ENCODE results near the gene DUSP7.

The DUSP7 gene

GRCh38 chr3:52030714-52031310, 25.6 kb downstream of the DUSP7 start:
- in situ Hi-C loops (cut with MboI; ENCODE audit: low sequenced_read_pairs): no loop called here

DNA sequence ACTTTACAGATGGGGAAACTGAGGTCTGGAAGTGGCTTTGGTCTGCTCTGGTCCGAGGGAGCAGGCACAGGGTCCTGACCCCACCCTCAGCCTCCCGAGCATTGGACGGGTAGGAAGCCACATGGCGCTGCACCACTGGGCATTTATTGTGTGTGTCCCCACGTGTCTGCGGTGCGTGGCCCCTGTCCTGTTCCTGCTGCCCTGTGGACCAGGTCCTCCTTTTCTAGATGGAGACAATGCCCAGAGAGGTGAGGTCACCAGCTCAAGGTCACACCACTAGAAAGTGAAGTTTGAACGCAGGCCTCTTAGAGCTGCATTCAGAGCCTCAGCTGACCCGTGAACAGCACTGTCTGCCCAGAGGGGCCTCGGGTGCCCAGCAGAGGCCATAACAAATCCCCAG, 26.8 kb downstream of the DUSP7 start:
- in situ Hi-C loops (cut with MboI; ENCODE audit: low sequenced_read_pairs): no loop called here

- in situ Hi-C loops (cut with MboI; ENCODE audit: low sequenced_read_pairs): no loop called here
Observed at GRCh38 chr3:52029053-52029452, 27.3 kb downstream of the DUSP7 start.

GRCh38 chr3:52028572-52028971, 27.8 kb downstream of the DUSP7 start:
- in situ Hi-C loops (cut with MboI; ENCODE audit: low sequenced_read_pairs): no loop called here

GRCh38 chr3:52026041-52026440, 30.3 kb downstream of the DUSP7 start:
- in situ Hi-C loops (cut with MboI; ENCODE audit: low sequenced_read_pairs): no loop called here

DNA sequence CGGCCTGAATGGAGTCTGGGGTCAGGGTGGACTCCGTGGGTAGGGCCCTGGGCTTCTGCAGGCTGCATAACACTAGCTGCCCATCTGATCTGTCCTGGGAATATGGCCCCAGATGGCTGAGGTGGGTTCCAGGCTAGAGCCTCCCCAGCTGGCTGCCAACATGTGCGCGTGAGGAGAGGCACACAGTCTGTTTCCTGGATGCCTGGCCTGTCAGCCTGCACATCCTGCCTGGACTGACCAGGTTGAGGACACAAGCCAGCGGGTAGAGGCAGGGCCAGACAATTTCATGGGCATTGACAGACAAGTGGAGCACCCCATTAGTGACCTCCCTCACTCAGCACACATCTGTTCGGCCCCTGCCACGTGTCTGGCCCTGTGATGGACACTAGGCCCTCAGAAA, 30.9 kb downstream of the DUSP7 start:
- in situ Hi-C loops (cut with MboI; ENCODE audit: low sequenced_read_pairs): no loop called here

GRCh38 chr3:52024765-52025452, 31.5 kb downstream of the DUSP7 start:
- in situ Hi-C loops (cut with MboI; ENCODE audit: low sequenced_read_pairs): no loop called here

- in situ Hi-C loops (cut with MboI; ENCODE audit: low sequenced_read_pairs): no loop called here
Observed at GRCh38 chr3:52023860-52024764, 32.3 kb downstream of the DUSP7 start.

DNA sequence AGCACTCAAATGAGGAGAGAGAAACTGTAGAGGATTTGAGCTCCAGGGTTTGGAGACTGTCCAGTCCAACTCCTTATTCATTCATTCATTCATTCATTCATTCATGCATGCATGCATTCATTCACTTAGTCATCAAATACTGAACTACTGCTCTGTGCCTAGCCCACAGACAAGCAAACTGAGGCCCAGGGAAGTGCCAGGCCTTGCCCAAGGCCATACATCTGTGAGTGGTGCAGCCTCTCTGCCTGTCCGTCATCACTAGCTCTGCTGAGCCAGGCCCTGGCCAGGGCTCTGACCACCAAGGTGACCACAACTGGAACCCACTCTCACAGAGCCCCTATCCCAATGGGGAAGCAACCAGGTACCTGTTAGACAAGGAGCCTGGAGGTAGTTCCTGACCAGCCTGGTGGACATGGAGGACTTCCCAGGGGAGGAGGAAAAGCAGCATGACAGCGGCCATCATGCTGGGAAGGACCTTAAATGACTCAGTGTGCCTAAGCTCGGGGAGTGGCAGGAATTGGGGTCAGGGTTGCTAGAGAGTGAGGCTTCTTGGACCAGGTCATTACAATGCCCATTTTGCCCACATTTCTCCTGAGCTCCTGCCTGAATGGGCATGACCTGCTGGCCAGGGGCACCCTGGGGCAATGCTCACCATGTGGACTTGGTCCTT, 33.1 kb downstream of the DUSP7 start:
- in situ Hi-C loops (cut with MboI; ENCODE audit: low sequenced_read_pairs): no loop called here

DNA sequence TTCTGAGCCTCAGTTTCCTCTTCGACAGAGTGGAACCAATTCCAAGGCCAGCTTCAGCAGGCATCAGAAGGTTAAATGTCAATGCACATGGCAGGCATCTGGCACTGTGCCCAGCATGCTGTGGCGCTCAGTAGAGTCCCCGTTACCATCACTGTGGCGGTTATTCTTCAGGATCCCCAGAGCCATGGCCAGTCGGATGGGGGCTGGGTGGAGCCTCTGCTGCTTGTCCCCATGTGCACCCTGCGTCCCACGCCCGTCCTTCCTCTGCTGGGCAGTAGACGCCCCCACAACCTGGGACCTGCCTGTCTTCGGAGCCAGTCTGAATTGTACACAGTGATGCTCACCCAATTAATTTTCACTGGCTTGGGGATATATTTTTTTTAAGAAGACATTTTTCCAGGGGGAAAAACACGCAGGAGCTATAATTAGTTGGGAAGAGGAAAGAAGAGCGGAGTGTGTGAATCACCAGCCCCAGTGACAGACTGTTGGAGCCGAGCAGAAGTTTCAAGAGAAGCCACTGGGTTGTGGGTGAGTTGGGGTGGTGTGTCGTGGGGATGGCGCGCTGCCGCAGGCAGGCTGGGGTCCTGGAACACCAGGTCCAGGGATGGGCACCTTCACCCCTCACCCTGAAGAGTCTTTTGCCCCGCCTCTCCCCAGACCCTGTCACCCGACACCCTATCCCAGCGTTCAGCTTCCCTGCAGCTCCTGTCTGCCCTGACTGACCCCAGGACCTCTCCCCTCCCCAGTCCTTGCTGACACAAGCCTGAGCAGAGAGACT, 33.9 kb downstream of the DUSP7 start:
- in situ Hi-C loops (cut with MboI; ENCODE audit: low sequenced_read_pairs): no loop called here

GRCh38 chr3:52021489-52022268, 34.7 kb downstream of the DUSP7 start:
- in situ Hi-C loops (cut with MboI; ENCODE audit: low sequenced_read_pairs): no loop called here

DNA sequence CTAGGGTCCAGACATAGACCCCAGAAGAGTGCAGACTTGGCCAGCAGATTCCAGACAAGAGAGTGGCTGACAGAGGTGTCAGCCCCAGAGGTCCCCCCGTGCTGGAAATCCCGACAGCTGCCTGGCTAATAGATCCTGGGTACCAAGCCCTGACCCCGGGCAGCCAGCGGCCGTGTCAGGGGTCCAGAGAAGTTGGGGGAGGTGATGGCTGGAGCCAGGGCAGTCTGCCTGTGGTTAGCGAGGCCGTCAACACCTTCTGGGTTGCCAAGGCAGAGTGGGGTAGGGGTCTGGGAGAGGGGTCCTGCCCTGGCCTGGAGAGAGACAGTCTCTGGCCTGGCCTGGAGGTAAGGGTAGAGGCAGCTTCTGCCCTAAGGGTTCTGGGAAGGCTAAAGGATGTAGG, 35.6 kb downstream of the DUSP7 start:
- in situ Hi-C loops (cut with MboI; ENCODE audit: low sequenced_read_pairs): no loop called here

GRCh38 chr3:52019352-52020080, 36.9 kb downstream of the DUSP7 start:
- in situ Hi-C loops (cut with MboI; ENCODE audit: low sequenced_read_pairs): no loop called here

DNA sequence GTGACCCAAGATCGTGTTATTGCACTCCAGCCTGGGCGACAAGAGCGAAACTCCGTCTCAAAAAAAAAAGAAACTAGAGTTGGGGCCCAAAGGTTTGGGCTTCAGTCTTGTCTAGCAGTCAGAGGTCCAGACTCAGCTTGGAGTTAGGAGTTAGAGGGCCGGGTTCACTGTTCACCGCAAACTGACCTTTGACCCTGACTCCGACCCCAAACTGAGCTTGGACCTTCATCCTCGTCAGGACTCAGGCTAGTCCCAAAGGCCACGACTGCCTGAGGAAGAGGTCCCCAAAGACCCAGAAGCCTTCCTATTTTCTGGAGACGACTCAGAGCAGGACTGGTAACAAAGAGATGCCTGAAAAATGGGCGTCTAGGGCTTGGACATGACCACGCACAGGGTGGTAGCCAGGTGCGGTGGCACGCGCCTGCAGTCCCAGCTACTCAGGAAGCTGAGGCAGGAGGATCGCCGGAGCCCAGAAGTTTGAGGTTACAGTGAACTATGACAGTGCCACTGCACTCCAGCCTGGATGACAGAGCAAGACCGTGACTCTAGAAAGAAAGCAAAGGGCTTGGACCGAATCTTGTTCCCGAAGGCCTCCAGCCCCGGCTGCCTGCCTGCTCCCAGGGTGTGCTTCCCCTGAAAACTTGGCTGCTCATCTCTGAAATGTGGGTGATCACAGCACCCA, 37.9 kb downstream of the DUSP7 start:
- in situ Hi-C loops (cut with MboI; ENCODE audit: low sequenced_read_pairs): no loop called here

- in situ Hi-C loops (cut with MboI; ENCODE audit: low sequenced_read_pairs): no loop called here
Observed at GRCh38 chr3:52017586-52017985, 38.8 kb downstream of the DUSP7 start.

DNA sequence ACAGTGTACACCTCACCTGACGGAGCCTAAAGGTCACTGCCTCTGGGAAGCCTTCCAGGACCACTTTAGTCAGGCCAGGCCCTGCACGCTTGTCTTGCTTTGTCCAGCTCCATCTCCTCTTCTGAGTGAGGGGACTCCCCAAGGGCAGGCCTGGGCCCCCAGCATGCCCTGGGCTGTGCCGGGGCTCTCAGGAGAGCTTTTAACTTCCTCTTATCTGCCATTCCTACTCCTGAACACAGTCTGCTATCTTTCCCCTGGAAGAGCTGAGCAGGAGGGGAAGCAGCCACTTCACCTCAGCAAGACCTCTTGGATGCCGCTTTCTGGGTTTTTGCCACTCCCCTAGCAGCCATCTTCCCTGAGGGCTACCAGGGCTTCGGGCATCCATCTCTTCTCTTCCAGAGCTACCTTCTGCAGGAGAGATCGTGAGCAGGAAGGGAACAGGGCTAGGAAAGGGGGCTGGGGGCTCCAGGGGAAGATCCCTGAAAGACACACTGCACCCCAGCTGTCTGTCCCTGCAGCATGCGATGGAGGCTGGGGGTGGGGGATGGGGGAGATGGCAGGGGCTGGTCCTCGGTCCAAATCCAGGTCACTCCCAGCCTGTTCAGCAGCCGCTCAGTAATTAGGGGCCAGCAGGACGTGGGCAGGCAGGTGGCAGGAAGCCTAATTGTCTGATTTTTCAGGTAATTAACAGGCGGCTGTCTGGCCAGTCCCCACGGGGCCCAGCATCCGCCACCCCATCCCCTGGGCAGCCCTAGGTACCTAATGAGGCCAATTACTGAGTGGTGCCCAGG, 40.7 kb downstream of the DUSP7 start:
- in situ Hi-C loops (cut with MboI; ENCODE audit: low sequenced_read_pairs): no loop called here

DNA sequence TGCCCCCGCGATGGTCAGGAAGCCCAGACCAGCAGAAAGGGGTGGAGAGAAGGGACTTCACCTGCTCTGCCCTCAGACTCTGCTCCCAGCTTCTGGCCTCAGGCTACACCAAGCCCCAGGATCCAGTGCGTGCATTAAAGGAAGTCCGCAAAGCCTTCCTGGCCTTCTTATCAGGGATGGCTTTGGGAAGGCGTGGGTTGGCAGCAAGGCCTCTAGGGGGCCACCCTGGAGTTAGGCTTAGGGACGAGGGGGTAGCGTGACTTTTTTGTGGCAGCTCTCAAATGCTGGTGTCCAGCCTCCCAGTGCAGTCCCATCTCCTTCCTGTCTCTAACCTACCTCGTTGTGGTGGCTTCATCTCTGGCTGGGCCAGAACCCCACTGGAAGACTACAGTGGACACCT, 41.8 kb downstream of the DUSP7 start:
- in situ Hi-C loops (cut with MboI; ENCODE audit: low sequenced_read_pairs): no loop called here
